K562 (cell line): ENCODE results near the gene TFAP2A. TPM values are rescaled to one million over a fixed set of nuclear protein-coding genes. Genes with fewer than 3 reads are reported as not detected.

Experiments used
- ARID3A ChIP-seq: IDR thresholded peaks from 2 replicates; pipeline ENCODE4 v1.6.1; 2012; ENCODE audit warnings: low read depth, low read length, improper control_type of control experiment, borderline replicate concordance
- ETV1 ChIP-seq: fragments of 450-650 bp; conservative IDR thresholded peaks from 2 replicates; pipeline ENCODE4 v1.6.1; 2016; ENCODE audit warnings: missing genetic modification characterization, control low read depth, low read depth, missing compliant biosample characterization
- ILF3 ChIP-seq: fragments of 450-650 bp; IDR thresholded peaks from 2 replicates; pipeline ENCODE4 v1.6.1; 2018; ENCODE audit warnings: antibody characterized with exemption, mild to moderate bottlenecking, moderate library complexity, borderline replicate concordance
- KHSRP ChIP-seq: fragments of 450-650 bp; IDR thresholded peaks from 2 replicates; pipeline ENCODE4 v1.6.1; 2017
- MCM2 ChIP-seq: fragments of 450-650 bp; IDR thresholded peaks from 2 replicates; pipeline ENCODE4 v1.6.1; 2017; ENCODE audit warnings: low read depth, mild to moderate bottlenecking
- MGA ChIP-seq: fragments of 450-650 bp; IDR thresholded peaks from 2 replicates; pipeline ENCODE4 v1.6.1; 2016; ENCODE audit warnings: mild to moderate bottlenecking, moderate library complexity
- MIER1 ChIP-seq: fragments of 450-650 bp; IDR thresholded peaks from 2 replicates; pipeline ENCODE4 v1.6.1; 2016; ENCODE audit warnings: antibody characterized with exemption, mild to moderate bottlenecking, low read depth
- NR3C1 ChIP-seq: sonication (generic); formaldehyde crosslinking; IDR thresholded peaks from 2 replicates; pipeline ENCODE4 v1.8.1; 2022; ENCODE audit warnings: missing genetic modification reagents
- SIN3B ChIP-seq: fragments of 450-650 bp; IDR thresholded peaks from 2 replicates; pipeline ENCODE4 v1.6.1; 2017; ENCODE audit warnings: low read depth, mild to moderate bottlenecking, moderate library complexity
- ZBTB49 ChIP-seq: sonication (generic); formaldehyde crosslinking; IDR thresholded peaks from 2 replicates; pipeline ENCODE4 v1.8.0; 2022; ENCODE audit warnings: missing genetic modification reagents, mild to moderate bottlenecking, borderline replicate concordance
- ZNF12 ChIP-seq: sonication (generic); formaldehyde crosslinking; IDR thresholded peaks from 2 replicates; pipeline ENCODE4 v1.4.0; 2020; ENCODE audit warnings: mild to moderate bottlenecking, missing genetic modification reagents
- ZNF507 ChIP-seq: conservative IDR thresholded peaks from 2 replicates; pipeline ENCODE4 v1.6.1; 2017; ENCODE audit warnings: missing genetic modification characterization, missing compliant biosample characterization
- ZNF778 ChIP-seq: fragments of 450-650 bp; formaldehyde crosslinking; IDR thresholded peaks from 2 replicates; pipeline ENCODE4 v1.4.0; 2020; ENCODE audit warnings: mild to moderate bottlenecking, moderate library complexity
- polyA plus RNA-seq, 8 experiments: library from polyadenylated mRNA; depleted of rRNA in 4 of 8; stranded (reverse) in 5 of 8; unstranded in 3 of 8; fragments of >200 nt; fragmentation: Nextera tagmentation in 2 of 8; fragmentation: Illumina TruSeq in 1 of 8; extraction: Ambion mirVana in 2 of 8; extraction: Trizol in 1 of 8; gene quantifications; 2 replicates each; pipeline versions ENCODE4 v1.2.1 to v1.2.3, GENCODE V29; 2011 to 2014; ENCODE audit warnings: inconsistent platforms in 1 of 8, missing spikeins in 1 of 8
- total RNA-seq, 7 experiments: library from RNA; depleted of rRNA in 6 of 7; stranded (reverse); fragments of >200 nt in 6 of 7; fragmentation: Illumina TruSeq in 2 of 7; extraction: Trizol in 2 of 7; gene quantifications; 2 replicates each; pipeline versions ENCODE4 v1.2.1 to v1.2.3, GENCODE V29; 2011 to 2021; ENCODE audit warnings: low replicate concordance in 1 of 7

Gene TFAP2A
- total and polyA plus RNA-seq, 9 of the 15 experiments (the other 6 are each of a cell fraction or from before 2014, with no cell fraction given) = 0.14 to 0.53 (median 0.19) TPM; not detected in 1

GRCh38 chr6:10404107-10404798 lies 10.6 kb downstream of the TFAP2A start (continued):
- peak; percentile 64; the same call in 1 of the 2 replicates for TF ChIP-seq SIN3B
- TF ChIP-seq ETV1 = peak; percentile 80
- no peak for TF ChIP-seq MCM2
- TF ChIP-seq ZNF778 = no peak
- TF ChIP-seq ZNF12 (CRISPR knock-in tag) = no peak
- TF ChIP-seq MIER1 = no peak; the same call in 1 of the 2 replicates
- TF ChIP-seq ARID3A = no peak
- no peak for TF ChIP-seq ZBTB49 (CRISPR knock-in tag)
- TF ChIP-seq ILF3 = no peak
- TF ChIP-seq MGA = peak; percentile 96
- TF ChIP-seq KHSRP = no peak
- no peak for TF ChIP-seq NR3C1 (CRISPR knock-in tag)
- TF ChIP-seq ZNF507 (tag) = no peak
